HG03064 (cell line): ENCODE measurements around the gene SLC13A5.
A peak's percentile ranks its signal among the peaks of the same experiment; 100 is the strongest.

Experiments
- ATAC-seq: cut with Tn5 transposase; IDR thresholded peaks from one replicate; pipeline ENCODE4 v1.9.1; 2021; ENCODE audit warnings: low read depth; ENCODE audit not compliant: unreplicated experiment

SLC13A5 gene

GRCh38 chr17:6640536-6641246 lies 72.5 kb downstream of the SLC13A5 start, which contains the start of the genes KIAA0753 and TXNDC17:
Gene KIAA0753, minus strand, starts transcription at chr17:6640711. Its CDS starts 5,608 bp downstream, at chr17:6635103.
Gene TXNDC17, plus strand, starts transcription at chr17:6641060. Its CDS starts 23 bp downstream, at chr17:6641083.
- ATAC-seq, result peak; percentile 84

GRCh38 chr17:6639586-6640535 lies 73.3 kb downstream of the SLC13A5 start:
- ATAC-seq, result no peak

- no peak for ATAC-seq
These were observed 74.1 kb downstream of the SLC13A5 start for GRCh38 chr17:6639014-6639585.

DNA sequence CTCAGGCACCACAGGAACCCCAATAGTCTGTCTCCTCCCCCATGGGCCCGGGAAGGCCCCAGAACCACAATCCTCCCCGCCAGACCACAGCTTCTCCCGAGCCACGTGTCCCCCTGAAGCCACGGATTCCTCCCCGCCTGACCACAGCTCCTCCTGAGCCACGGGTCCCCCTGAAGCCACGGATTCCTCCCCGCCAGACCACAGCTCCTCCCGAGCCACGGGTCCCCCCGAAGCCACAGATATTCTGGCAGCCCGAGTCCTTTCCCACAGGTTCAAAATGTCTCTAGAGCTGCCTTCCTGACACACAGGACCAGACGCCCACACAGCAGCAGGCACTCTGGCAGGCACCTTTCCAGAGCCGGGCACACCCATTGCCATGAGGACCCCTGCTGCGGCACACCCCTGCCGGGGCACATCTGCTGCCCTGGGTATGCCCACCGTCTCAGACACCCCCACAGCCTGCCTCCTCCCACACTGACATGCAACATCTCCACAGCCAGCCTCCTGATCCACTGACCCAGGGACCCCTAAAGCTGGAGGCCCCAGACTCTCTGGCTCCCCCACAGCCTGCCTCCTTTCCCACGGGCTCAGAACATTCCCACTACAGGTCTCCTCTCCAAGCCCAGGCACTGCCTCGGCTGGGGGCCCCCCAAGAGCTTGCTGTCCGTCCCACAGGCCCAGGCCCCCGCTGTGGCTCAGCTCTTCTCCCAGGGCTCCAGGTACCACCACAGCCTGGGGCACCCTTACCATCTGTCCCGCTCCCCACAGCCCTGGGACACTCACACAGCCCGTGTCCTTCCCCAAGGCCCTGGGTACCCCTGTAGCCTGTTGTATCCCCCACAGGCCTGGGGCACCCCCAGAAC lies 74.9 kb downstream of the SLC13A5 start:
- ATAC-seq, result no peak

DNA sequence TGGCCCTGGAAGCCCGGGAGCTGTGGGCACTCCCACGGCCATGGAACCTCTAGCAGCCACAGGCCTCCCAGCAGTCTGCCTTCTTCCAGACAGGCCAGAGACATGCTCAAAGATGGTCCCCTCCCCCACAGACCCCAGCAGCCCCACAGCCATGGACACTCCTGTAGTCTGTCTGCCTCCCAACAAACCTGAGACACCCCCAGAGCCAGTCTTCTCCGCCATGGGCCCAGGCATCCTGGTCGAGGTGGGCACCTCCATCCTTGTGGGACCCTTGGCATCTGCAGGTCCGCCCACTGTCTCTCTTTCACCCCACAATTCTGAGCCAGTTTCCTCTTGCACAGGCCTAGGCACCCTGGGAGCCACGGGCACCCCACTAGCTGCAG lies 75.7 kb downstream of the SLC13A5 start:
- no peak for ATAC-seq

DNA sequence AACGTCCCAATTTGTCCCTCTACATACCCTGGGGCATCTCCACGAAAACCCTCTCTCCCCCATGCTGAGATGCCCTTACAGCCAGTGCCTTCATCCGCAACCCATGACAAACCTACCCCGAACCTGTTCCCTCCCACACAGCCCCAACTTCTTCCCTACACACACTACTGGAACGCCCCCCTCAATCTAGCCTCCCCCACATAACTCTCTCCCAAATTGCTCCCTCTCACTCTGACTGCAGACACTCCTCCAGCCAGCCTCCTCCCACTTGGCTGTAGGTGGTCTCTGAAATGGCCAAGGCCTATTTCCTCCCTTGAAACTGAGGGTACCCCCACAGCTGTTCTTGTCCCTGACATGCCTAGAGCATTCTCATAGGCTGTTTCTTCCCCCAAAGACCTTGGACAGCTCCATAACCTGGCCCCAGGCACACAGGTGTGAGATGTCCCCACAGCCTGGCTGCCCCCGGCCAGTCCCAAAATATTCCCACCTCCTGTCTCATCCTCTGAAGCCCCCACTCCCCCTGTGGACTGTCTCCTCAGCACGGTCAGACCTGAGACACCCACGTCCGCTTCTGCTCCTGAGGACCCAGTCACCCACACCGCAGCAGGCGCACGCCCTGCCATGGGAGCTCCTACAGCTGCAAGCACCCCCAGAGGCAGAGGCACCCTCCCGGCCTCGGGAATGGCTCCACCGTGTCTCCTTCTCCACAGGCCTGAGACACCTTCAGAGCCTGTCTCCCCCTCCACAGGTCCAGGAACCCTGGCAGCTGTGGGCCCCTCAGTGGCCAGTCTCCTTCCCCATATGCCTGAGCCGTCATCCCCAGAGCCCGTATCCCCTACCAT lies 76.3 kb downstream of the SLC13A5 start:
- no peak for ATAC-seq

DNA sequence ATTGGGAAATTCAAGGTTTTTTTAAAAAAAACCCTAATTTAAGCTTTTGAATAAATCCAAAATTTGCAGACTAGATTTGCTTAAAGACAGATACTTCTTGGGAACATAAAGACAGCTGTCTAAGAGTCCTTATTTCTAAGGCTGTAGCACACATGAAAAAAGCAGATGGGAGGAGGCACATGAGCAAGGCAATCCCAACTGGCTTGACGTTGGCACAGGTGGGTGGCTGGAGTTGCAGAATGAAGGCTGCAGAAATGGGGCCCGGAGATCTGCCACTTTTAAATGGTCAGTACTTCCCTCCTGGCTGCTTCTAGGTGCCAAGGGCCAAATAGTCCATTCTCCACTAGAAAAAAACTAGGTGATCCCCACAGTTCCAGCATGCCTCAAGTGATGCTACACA lies 77.1 kb downstream of the SLC13A5 start:
- ATAC-seq, result no peak
